Pancreas (tissue), 10 donors: ENCODE results near the gene STX18. TPM values are rescaled to one million over a fixed set of nuclear protein-coding genes. Genes with fewer than 3 reads are reported as not detected.

Source experiments
- ATAC-seq, 4 donors: fragments of 200-7000 bp; cut with Tn5 transposase; one replicate each; pipeline versions ENCODE4 v1.8.0 to v1.9.1; 2020; ENCODE audit warnings: mild to moderate bottlenecking in 4 of 4, moderate library complexity in 4 of 4
- DNase-seq, 6 donors: peaks; one replicate each; pipeline ENCODE4 v3.0.0-alpha.2; 2020
- FAIRE-seq: peaks from 2 replicates; lab custom pipeline; 2012; peaks lifted over from hg19 to GRCh38; lab: Jason Lieb, UNC
- H3K27ac ChIP-seq, 4 donors: fragments of 200-600 bp; sonication (generic); 1 replicate in 3 of 4; 2 replicates in 1 of 4; pipeline versions ENCODE4 v1.5.0 to v1.8.0; 2020
- H3K27me3 ChIP-seq, 4 donors: fragments of 200-600 bp; one replicate each; pipeline ENCODE4 v1.8.0; 2021
- H3K36me3 ChIP-seq, 3 donors: fragments of 200-600 bp; sonication (generic) in 1 of 3; one replicate each; pipeline versions ENCODE4 v1.5.0 to v1.8.0; 2020 to 2021
- H3K4me1 ChIP-seq, 3 donors: fragments of 200-600 bp; one replicate each; pipeline ENCODE4 v1.8.0; 2021
- H3K4me3 ChIP-seq, 4 donors: fragments of 200-600 bp; sonication (generic) in 2 of 4; one replicate each; pipeline versions ENCODE4 v1.5.0 to v1.8.0; 2020 to 2021
- H3K9me3 ChIP-seq, 4 donors: fragments of 200-600 bp; one replicate each; pipeline ENCODE4 v1.8.0; 2021
- WGBS, 2 donors: extraction: QIAGEN DNeasy Blood & Tissue Kit; methylation state at CpG; one replicate each; pipeline ENCODE4 v1.1.7; 2013; 5-methylcytosine and 5-hydroxymethylcytosine counted together
- intact Hi-C, 3 donors: fragments of 100-400 bp; cut with DNase I; formaldehyde crosslinking; loops; one replicate each; pipeline versions ENCODE4 v1.11.1 to v1.14.2; 2022
- polyA plus RNA-seq, 2 donors: library from polyadenylated mRNA; stranded (reverse); fragments of 200-250 nt; gene quantifications; one replicate each; pipeline ENCODE4 v1.2.3, GENCODE V29; 2013
- total RNA-seq, 6 donors: library from RNA; stranded (reverse); fragmentation: NEBNext Ultra II Directional in 4 of 6; extraction: Animal tissue kit (Norgen Biotek cat#: 25700) in 4 of 6; gene quantifications; one replicate each; pipeline versions ENCODE4 v1.2.1 to v1.2.4, GENCODE V29; 2021 to 2023
- TF ChIP-seq, protein P1 (sequence below), 4 donors: fragments of 200-600 bp; sonication (generic) in 3 of 4; IDR thresholded peaks; one replicate each; pipeline versions ENCODE4 v1.5.0 to v1.8.0; 2021; ENCODE audit warnings: antibody characterized with exemption in 4 of 4
- donor health status: healthy with polysubstance abuse.
- donor health status: DM: no; HTN: no; CAD: no; lungs with moderate emphysema.
- donor health status: DM: no; HTN: no; CAD: no.
- donor health status: control.
- donor health status: control.
- donor health status: Bipolar disorder and iron deficiency.
- donor health status: DM: yes; HTN: yes; CAD: no.
- donor health status: DM: no; HTN: no; CAD: no.
- donor health status: DM: no; HTN: no; CAD: no.
- donor health status: DM: yes; HTN: yes; CAD: no.

STX18 gene
- total and polyA plus RNA-seq, 8 donors, result 13.6 to 35.9 (median 19.0) TPM

GRCh38 chr4:4426511-4427120, 115.2 kb downstream of the STX18 start:
- WGBS, 2 donors, result 90 to 91% methylated on average over 11 of the region's 11 CpGs
- DNase-seq, result no peak

GRCh38 chr4:4425696-4426095, 116.2 kb downstream of the STX18 start:
- Histone ChIP-seq H3K36me3 (peaks cover 3 to 32% (median 13%) of the 10 kb centered on the region in 3 donors), H3K4me1 (no peaks in the 10 kb centered on the region), H3K27me3 (no peaks in the 10 kb centered on the region), H3K27ac (no peak overlapping the region), H3K9me3 (no peaks in the 10 kb centered on the region), H3K4me3 (no peak overlapping the region)
- ATAC-seq, result no peak
- FAIRE-seq, result no peak
- intact Hi-C loops, result no loop called here
- TF ChIP-seq, protein P1, sequence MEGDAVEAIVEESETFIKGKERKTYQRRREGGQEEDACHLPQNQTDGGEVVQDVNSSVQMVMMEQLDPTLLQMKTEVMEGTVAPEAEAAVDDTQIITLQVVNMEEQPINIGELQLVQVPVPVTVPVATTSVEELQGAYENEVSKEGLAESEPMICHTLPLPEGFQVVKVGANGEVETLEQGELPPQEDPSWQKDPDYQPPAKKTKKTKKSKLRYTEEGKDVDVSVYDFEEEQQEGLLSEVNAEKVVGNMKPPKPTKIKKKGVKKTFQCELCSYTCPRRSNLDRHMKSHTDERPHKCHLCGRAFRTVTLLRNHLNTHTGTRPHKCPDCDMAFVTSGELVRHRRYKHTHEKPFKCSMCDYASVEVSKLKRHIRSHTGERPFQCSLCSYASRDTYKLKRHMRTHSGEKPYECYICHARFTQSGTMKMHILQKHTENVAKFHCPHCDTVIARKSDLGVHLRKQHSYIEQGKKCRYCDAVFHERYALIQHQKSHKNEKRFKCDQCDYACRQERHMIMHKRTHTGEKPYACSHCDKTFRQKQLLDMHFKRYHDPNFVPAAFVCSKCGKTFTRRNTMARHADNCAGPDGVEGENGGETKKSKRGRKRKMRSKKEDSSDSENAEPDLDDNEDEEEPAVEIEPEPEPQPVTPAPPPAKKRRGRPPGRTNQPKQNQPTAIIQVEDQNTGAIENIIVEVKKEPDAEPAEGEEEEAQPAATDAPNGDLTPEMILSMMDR (IDR thresholded peaks at IDR 0.05), result no peak
- no peak for DNase-seq
- 90 to 94% methylated on average over 7 of the region's 7 CpGs for WGBS, 2 donors

More at GRCh38 chr4:4426511-4427120, 115.2 kb downstream of the STX18 start:
- intact Hi-C loops, result no loop called here
- no peak overlapping the region for H3K4me3 ChIP-seq
- TF ChIP-seq, protein P1 (IDR thresholded peaks at IDR 0.05), result no peak
- no peak for FAIRE-seq
- H3K4me1 ChIP-seq, result no peaks in the 10 kb centered on the region
- H3K36me3 ChIP-seq, result peaks cover 3 to 27% (median 5%) of the 10 kb centered on the region in 3 donors
- no peak overlapping the region for H3K27ac ChIP-seq
- no peaks in the 10 kb centered on the region for H3K27me3 ChIP-seq
- ATAC-seq, result no peak
- no peaks in the 10 kb centered on the region for H3K9me3 ChIP-seq

DNA sequence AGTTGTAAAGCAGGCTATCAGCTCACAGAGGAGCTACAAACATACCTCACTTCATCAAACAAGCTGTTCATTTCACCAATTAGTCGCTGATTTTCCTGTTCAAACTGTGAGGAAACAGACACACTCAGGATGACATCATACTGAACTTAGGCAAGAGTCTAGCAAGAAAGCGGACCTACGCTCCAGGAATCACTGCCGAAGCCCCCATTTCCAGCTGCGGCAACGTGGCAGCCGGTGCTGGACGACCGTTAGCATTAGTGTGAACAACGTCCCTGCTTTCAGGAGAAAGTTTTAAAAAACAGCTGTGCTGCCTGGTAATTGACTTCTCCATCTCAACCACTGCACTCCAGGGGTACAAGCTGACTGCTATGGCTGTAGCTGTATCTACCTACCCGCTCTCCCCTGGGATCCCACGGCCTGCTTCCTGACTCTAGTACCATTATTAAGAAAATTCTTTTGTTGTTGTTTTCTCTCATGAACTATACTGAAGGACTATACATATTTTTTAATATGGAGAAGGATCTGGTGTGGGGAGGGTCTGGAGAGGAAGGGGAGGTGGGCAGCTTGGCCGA, 116.6 kb downstream of the STX18 start:
- TF ChIP-seq, protein P1 (IDR thresholded peaks at IDR 0.05), result no peak
- H3K4me1 ChIP-seq, result no peaks in the 10 kb centered on the region
- no peak overlapping the region for H3K27ac ChIP-seq
- FAIRE-seq, result no peak
- no peaks in the 10 kb centered on the region for H3K27me3 ChIP-seq
- H3K4me3 ChIP-seq, result no peak overlapping the region
- H3K36me3 ChIP-seq, result peaks cover 6 to 37% (median 17%) of the 10 kb centered on the region in 3 donors
- intact Hi-C loops, result no loop called here
- DNase-seq, result no peak
- ATAC-seq, result no peak
- no peaks in the 10 kb centered on the region for H3K9me3 ChIP-seq
- WGBS, 2 donors, result 89 to 90% methylated on average over 13 of the region's 13 CpGs

DNA sequence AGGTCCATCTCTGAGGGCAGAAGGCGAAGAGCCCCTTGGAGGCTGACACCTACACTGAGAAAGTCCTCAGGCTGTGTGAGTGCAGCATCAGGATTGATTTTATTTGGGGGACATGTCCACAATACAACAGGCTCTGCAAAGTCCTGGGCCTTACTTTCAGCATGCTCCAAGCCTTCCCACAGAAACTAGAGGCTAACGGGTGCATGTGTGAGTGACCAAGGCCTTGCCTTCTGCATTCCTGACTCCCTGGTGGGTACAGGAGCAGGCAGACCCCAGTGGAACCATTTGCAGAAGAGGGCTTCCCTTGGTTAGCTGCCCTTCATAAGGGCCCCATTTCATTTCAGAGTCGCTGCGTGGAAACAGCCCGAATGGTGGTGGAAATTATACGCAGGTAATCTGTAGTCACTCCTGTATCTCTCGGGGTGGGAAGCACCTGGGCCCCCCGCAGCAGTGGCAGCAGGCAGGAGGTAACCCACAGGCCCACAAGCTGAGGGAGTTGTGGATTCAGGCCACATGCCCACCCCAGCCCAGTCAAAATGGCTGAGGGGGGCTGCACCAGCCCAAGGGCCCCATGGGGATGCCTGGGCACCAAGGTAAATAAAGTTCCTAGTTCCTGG, 117.2 kb downstream of the STX18 start:
- TF ChIP-seq, protein P1 (IDR thresholded peaks at IDR 0.05), result no peak
- peaks cover 6 to 43% (median 23%) of the 10 kb centered on the region in 3 donors for H3K36me3 ChIP-seq
- ATAC-seq (no peak), FAIRE-seq (no peak), DNase-seq (no peak)
- no peak overlapping the region for H3K4me3 ChIP-seq
- 88 to 94% methylated on average over 8 of the region's 8 CpGs for WGBS, 2 donors
- no peaks in the 10 kb centered on the region for H3K27me3 ChIP-seq
- intact Hi-C loops, result no loop called here
- no peak overlapping the region for H3K27ac ChIP-seq
- no peaks in the 10 kb centered on the region for H3K9me3 ChIP-seq
- H3K4me1 ChIP-seq, result no peaks in the 10 kb centered on the region
